ENCODE data around the gene KRT6C.
"Not testable (repeated sequence)": the region's sequence is repeated elsewhere in the genome, so short reads cannot be mapped to it uniquely, and the experiment has no call there.

KRT6C gene

GRCh38 chr12:52454411-52455201, 19.0 kb downstream of the KRT6C start:
- Mint-ChIP-seq H3K36me3 (ENCODE audit: low read depth) (no peaks in the 10 kb centered on the region), H3K9me3 (no peaks in the 10 kb centered on the region), H3K4me1 (ENCODE audit: low read depth) (peaks cover 9% of the 10 kb centered on the region), H3K4me3 (no peak overlapping the region), H3K27ac (no peak overlapping the region), H3K27me3 (ENCODE audit: low read depth) (peaks cover 33% of the 10 kb centered on the region)

GRCh38 chr12:52452101-52452500, 21.5 kb downstream of the KRT6C start, which contains the start of gene KRT6B:
KRT6B (minus strand) TSS chr12:52452146; CDS start chr12:52452078, 68 bp downstream.
- Mint-ChIP-seq H3K4me3 (no peak within 1 kb of the TSS), H3K27ac (no peak within 1 kb of the TSS), H3K9me3 (no peaks in the 10 kb centered on the region), H3K4me1 (ENCODE audit: low read depth) (peaks cover 9% of the 10 kb centered on the region), H3K36me3 (ENCODE audit: low read depth) (no peaks in the 10 kb centered on the region), H3K27me3 (ENCODE audit: low read depth) (peaks cover 24% of the 10 kb centered on the region)

- Mint-ChIP-seq H3K36me3 (ENCODE audit: low read depth) (no peaks in the 10 kb centered on the region), H3K27me3 (ENCODE audit: low read depth) (peaks cover 12% of the 10 kb centered on the region), H3K9me3 (no peaks in the 10 kb centered on the region), H3K4me1 (ENCODE audit: low read depth) (no peaks in the 10 kb centered on the region), H3K4me3 (no peak overlapping the region), H3K27ac (no peak overlapping the region)
Observed at GRCh38 chr12:52448228-52448627, 25.4 kb downstream of the KRT6C start.

- not testable (repeated sequence) for H3K36me3 Mint-ChIP-seq (ENCODE audit: low read depth); H3K4me1 Mint-ChIP-seq (ENCODE audit: low read depth); H3K4me3 Mint-ChIP-seq; H3K9me3 Mint-ChIP-seq; H3K27ac Mint-ChIP-seq
- peaks cover 22% of the 10 kb centered on the region for H3K27me3 Mint-ChIP-seq (ENCODE audit: low read depth)
Observed at GRCh38 chr12:52447196-52447595, 26.4 kb downstream of the KRT6C start.

GRCh38 chr12:52446367-52447045, 27.1 kb downstream of the KRT6C start:
- Mint-ChIP-seq H3K9me3 (no peaks in the 10 kb centered on the region), H3K4me3 (no peak overlapping the region), H3K27ac (no peak overlapping the region), H3K4me1 (ENCODE audit: low read depth) (no peaks in the 10 kb centered on the region), H3K36me3 (ENCODE audit: low read depth) (no peaks in the 10 kb centered on the region), H3K27me3 (ENCODE audit: low read depth) (peaks cover 23% of the 10 kb centered on the region)

GRCh38 chr12:52445876-52446275, 27.7 kb downstream of the KRT6C start:
- no peaks in the 10 kb centered on the region for H3K9me3 Mint-ChIP-seq
- peaks cover 23% of the 10 kb centered on the region for H3K27me3 Mint-ChIP-seq (ENCODE audit: low read depth)
- no peaks in the 10 kb centered on the region for H3K36me3 Mint-ChIP-seq (ENCODE audit: low read depth)
- no peak overlapping the region for H3K27ac Mint-ChIP-seq
- H3K4me1 Mint-ChIP-seq (ENCODE audit: low read depth), result no peaks in the 10 kb centered on the region
- no peak overlapping the region for H3K4me3 Mint-ChIP-seq

GRCh38 chr12:52444647-52445595, 28.7 kb downstream of the KRT6C start:
- Mint-ChIP-seq H3K9me3 (no peaks in the 10 kb centered on the region), H3K27ac (no peak overlapping the region), H3K4me3 (no peak overlapping the region), H3K36me3 (ENCODE audit: low read depth) (no peaks in the 10 kb centered on the region), H3K4me1 (ENCODE audit: low read depth) (no peaks in the 10 kb centered on the region), H3K27me3 (ENCODE audit: low read depth) (peaks cover 23% of the 10 kb centered on the region)

GRCh38 chr12:52443966-52444365, 29.6 kb downstream of the KRT6C start:
- no peaks in the 10 kb centered on the region for H3K36me3 Mint-ChIP-seq (ENCODE audit: low read depth)
- H3K27me3 Mint-ChIP-seq (ENCODE audit: low read depth), result peaks cover 23% of the 10 kb centered on the region
- H3K9me3 Mint-ChIP-seq, result no peaks in the 10 kb centered on the region
- H3K4me3 Mint-ChIP-seq, result no peak overlapping the region
- H3K4me1 Mint-ChIP-seq (ENCODE audit: low read depth), result no peaks in the 10 kb centered on the region
- no peak overlapping the region for H3K27ac Mint-ChIP-seq

GRCh38 chr12:52442600-52443061, 31.0 kb downstream of the KRT6C start:
- no peaks in the 10 kb centered on the region for H3K36me3 Mint-ChIP-seq (ENCODE audit: low read depth)
- H3K9me3 Mint-ChIP-seq, result no peaks in the 10 kb centered on the region
- peaks cover 23% of the 10 kb centered on the region for H3K27me3 Mint-ChIP-seq (ENCODE audit: low read depth)
- H3K27ac Mint-ChIP-seq, result no peak overlapping the region
- H3K4me1 Mint-ChIP-seq (ENCODE audit: low read depth), result no peaks in the 10 kb centered on the region
- no peak overlapping the region for H3K4me3 Mint-ChIP-seq

- Mint-ChIP-seq H3K27me3 (ENCODE audit: low read depth) (peaks cover 27% of the 10 kb centered on the region), H3K27ac (no peak overlapping the region), H3K4me1 (ENCODE audit: low read depth) (no peaks in the 10 kb centered on the region)
Observed at GRCh38 chr12:52441320-52441911, 32.2 kb downstream of the KRT6C start.

GRCh38 chr12:52440821-52441319, 32.7 kb downstream of the KRT6C start:
- no peak overlapping the region for H3K27ac Mint-ChIP-seq

More at GRCh38 chr12:52441320-52441911, 32.2 kb downstream of the KRT6C start:
- no peaks in the 10 kb centered on the region for H3K36me3 Mint-ChIP-seq (ENCODE audit: low read depth)
- H3K4me3 Mint-ChIP-seq, result no peak overlapping the region
- H3K9me3 Mint-ChIP-seq, result no peaks in the 10 kb centered on the region

GRCh38 chr12:52439845-52440244, 33.8 kb downstream of the KRT6C start:
- H3K4me1 Mint-ChIP-seq (ENCODE audit: low read depth), result no peaks in the 10 kb centered on the region
- no peak overlapping the region for H3K27ac Mint-ChIP-seq
- H3K36me3 Mint-ChIP-seq (ENCODE audit: low read depth), result no peaks in the 10 kb centered on the region
- H3K4me3 Mint-ChIP-seq, result no peak overlapping the region
- H3K27me3 Mint-ChIP-seq (ENCODE audit: low read depth), result peaks cover 27% of the 10 kb centered on the region
- no peaks in the 10 kb centered on the region for H3K9me3 Mint-ChIP-seq

More at GRCh38 chr12:52440821-52441319, 32.7 kb downstream of the KRT6C start:
- H3K9me3 Mint-ChIP-seq, result no peaks in the 10 kb centered on the region
- H3K36me3 Mint-ChIP-seq (ENCODE audit: low read depth), result no peaks in the 10 kb centered on the region
- no peak overlapping the region for H3K4me3 Mint-ChIP-seq
- H3K27me3 Mint-ChIP-seq (ENCODE audit: low read depth), result peaks cover 27% of the 10 kb centered on the region
- H3K4me1 Mint-ChIP-seq (ENCODE audit: low read depth), result no peaks in the 10 kb centered on the region

GRCh38 chr12:52439420-52439819, 34.2 kb downstream of the KRT6C start:
- no peak overlapping the region for H3K27ac Mint-ChIP-seq
- no peaks in the 10 kb centered on the region for H3K36me3 Mint-ChIP-seq (ENCODE audit: low read depth)
- H3K4me3 Mint-ChIP-seq, result no peak overlapping the region
- no peaks in the 10 kb centered on the region for H3K4me1 Mint-ChIP-seq (ENCODE audit: low read depth)
- peaks cover 23% of the 10 kb centered on the region for H3K27me3 Mint-ChIP-seq (ENCODE audit: low read depth)
- H3K9me3 Mint-ChIP-seq, result no peaks in the 10 kb centered on the region
